ENCODE measurements around the gene SVIL.
"Not testable (repeated sequence)": the region's sequence is repeated elsewhere in the genome, so short reads cannot be mapped to it uniquely, and the experiment has no call there.

The SVIL gene

DNA sequence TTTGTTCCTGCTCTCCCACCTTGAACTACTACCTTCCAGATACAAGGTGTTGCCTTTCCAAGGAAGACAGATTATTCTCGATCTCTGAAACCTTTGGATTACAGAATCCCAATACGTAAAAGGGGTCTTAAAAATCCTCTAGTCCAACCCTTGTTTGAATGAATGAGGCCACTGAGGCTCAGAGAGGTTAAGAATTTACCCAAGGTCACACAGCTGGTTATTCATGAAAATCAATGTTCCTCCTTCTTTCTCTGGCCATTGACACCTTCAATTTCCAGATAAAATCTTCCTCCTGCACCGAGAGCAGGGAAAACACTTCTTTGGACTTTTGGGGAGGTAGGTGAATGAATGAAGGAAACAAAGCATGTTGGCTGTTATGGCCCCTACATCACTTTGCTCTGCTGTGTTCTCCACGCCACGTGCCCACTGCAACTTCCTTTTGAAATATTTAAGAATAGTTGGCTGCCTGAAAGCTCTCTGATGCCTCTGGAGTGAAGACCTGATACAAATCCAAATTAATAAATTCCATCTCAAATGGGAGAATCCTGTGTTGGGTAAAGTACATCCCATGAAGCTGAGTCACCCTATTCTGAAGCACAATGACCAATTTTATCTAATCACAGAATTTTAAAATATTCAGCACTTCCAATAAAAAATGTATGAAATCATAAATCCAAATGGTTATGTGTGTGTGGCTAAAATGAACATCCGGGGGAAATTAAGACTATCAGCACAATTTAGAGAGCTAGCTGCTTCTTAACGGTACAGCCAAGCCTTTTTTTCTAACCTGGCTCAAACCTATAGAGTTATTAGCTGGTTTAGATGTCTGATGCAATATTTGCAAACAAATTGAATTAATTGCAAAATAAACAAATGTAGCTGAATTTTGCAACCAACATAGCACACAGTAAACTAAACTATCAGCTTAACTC is 7.3 kb downstream of the SVIL start:
- Histone ChIP-seq H3K4me2 (ENCODE audit: low read depth, low read length) (no peak overlapping the region), H3K9ac (ENCODE audit: low read length) (no peak overlapping the region), H3K27me3 (replicated peaks; ENCODE audit: insufficient read depth, low read length) (no peaks in the 10 kb centered on the region), H3K4me1 (ENCODE audit: low read length) (peaks cover 14% of the 10 kb centered on the region; the same call in 1 of the 2 replicates), H3K36me3 (replicated peaks; ENCODE audit: insufficient read depth, low read length) (no peaks in the 10 kb centered on the region), H2AFZ (ENCODE audit: low read length) (no peak overlapping the region), H3F3A (ENCODE audit: insufficient read depth, low read length) (no peaks in the 10 kb centered on the region), H4K20me1 (ENCODE audit: insufficient read depth, low read length) (no peaks in the 10 kb centered on the region), H3K9me3 (replicated peaks; ENCODE audit: insufficient read depth, low read length) (no peaks in the 10 kb centered on the region), H3K79me2 (ENCODE audit: low read length) (no peaks in the 10 kb centered on the region), H3K9me2 (replicated peaks; ENCODE audit: insufficient read depth, low read length) (no peaks in the 10 kb centered on the region), H3K4me3 (ENCODE audit: low read length) (no peak overlapping the region), H3K27ac (ENCODE audit: low read length) (no peak overlapping the region)
- TF ChIP-seq, protein P1, sequence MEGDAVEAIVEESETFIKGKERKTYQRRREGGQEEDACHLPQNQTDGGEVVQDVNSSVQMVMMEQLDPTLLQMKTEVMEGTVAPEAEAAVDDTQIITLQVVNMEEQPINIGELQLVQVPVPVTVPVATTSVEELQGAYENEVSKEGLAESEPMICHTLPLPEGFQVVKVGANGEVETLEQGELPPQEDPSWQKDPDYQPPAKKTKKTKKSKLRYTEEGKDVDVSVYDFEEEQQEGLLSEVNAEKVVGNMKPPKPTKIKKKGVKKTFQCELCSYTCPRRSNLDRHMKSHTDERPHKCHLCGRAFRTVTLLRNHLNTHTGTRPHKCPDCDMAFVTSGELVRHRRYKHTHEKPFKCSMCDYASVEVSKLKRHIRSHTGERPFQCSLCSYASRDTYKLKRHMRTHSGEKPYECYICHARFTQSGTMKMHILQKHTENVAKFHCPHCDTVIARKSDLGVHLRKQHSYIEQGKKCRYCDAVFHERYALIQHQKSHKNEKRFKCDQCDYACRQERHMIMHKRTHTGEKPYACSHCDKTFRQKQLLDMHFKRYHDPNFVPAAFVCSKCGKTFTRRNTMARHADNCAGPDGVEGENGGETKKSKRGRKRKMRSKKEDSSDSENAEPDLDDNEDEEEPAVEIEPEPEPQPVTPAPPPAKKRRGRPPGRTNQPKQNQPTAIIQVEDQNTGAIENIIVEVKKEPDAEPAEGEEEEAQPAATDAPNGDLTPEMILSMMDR (IDR thresholded peaks at IDR 0.05; ENCODE audit: low read length): no peak
- no peak for TF ChIP-seq EZH2phosphoT487 (IDR thresholded peaks at IDR 0.05; ENCODE audit: low read length)
- DNase-seq: no peak

DNA sequence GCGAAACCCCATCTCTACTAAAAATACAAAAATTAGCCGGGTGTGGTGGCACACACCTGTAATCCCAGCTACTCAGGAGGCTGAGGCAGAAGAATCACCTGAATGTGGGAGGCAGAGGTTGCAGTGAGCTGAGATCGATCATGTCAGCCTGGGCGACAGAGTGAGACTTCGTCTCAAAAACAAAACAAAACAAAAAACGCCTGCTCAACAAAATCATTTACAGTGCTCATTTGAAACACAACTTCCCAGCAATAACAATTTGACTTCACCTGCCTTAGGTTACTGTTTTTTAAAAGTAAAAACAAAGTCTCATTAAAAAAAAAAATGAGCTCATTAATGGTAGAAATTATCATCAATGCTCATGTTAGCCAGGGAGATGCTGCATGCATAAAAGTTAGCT is 10.4 kb downstream of the SVIL start:
- H2AFZ ChIP-seq (ENCODE audit: low read length); H4K20me1 ChIP-seq (ENCODE audit: insufficient read depth, low read length); H3K9me2 ChIP-seq (replicated peaks; ENCODE audit: insufficient read depth, low read length); H3K9ac ChIP-seq (ENCODE audit: low read length); H3K36me3 ChIP-seq (replicated peaks; ENCODE audit: insufficient read depth, low read length); H3K9me3 ChIP-seq (replicated peaks; ENCODE audit: insufficient read depth, low read length); H3K4me2 ChIP-seq (ENCODE audit: low read depth, low read length); H3K27me3 ChIP-seq (replicated peaks; ENCODE audit: insufficient read depth, low read length); DNase-seq; H3F3A ChIP-seq (ENCODE audit: insufficient read depth, low read length); H3K4me3 ChIP-seq (ENCODE audit: low read length); H3K27ac ChIP-seq (ENCODE audit: low read length); H3K79me2 ChIP-seq (ENCODE audit: low read length): not testable (repeated sequence)
- peaks cover 14% of the 10 kb centered on the region; the same call in 1 of the 2 replicates for H3K4me1 ChIP-seq (ENCODE audit: low read length)

DNA sequence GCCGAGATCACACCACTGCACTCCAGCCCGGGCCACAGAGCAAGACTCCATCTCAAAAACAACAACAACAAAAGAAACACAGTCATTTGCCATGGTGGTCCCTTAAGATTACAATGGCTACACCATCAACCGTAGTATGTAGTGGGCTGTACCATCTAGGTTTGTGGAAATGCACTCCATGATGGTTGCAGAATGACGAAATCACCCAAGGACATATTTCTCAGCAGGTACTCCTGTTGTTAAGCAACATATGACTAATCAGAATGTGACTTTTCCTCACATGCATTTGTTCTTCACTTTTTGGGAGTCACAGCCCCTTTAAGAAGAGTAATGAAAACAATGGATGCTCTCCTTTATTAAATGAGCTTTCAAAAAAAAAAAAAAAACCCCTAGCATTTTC is 11.0 kb downstream of the SVIL start:
- no peak for DNase-seq
- peaks cover 14% of the 10 kb centered on the region; the same call in 1 of the 2 replicates for H3K4me1 ChIP-seq (ENCODE audit: low read length)

More for the DNA sequence above, 11.0 kb downstream of the SVIL start:
- Histone ChIP-seq H3K27ac (ENCODE audit: low read length) (no peak overlapping the region), H3K9me3 (replicated peaks; ENCODE audit: insufficient read depth, low read length) (no peaks in the 10 kb centered on the region), H2AFZ (ENCODE audit: low read length) (no peak overlapping the region), H3K9me2 (replicated peaks; ENCODE audit: insufficient read depth, low read length) (no peaks in the 10 kb centered on the region), H4K20me1 (ENCODE audit: insufficient read depth, low read length) (no peaks in the 10 kb centered on the region), H3K79me2 (ENCODE audit: low read length) (no peaks in the 10 kb centered on the region), H3K9ac (ENCODE audit: low read length) (no peak overlapping the region), H3K27me3 (replicated peaks; ENCODE audit: insufficient read depth, low read length) (no peaks in the 10 kb centered on the region), H3K36me3 (replicated peaks; ENCODE audit: insufficient read depth, low read length) (no peaks in the 10 kb centered on the region), H3F3A (ENCODE audit: insufficient read depth, low read length) (no peaks in the 10 kb centered on the region), H3K4me3 (ENCODE audit: low read length) (no peak overlapping the region), H3K4me2 (ENCODE audit: low read depth, low read length) (no peak overlapping the region)
- TF ChIP-seq EZH2phosphoT487 (IDR thresholded peaks at IDR 0.05; ENCODE audit: low read length) (no peak), EZH2 (optimal IDR thresholded peaks at IDR 0.05; ENCODE audit: low read depth, low read length) (no peak)
- TF ChIP-seq, protein P1 (IDR thresholded peaks at IDR 0.05; ENCODE audit: low read length): no peak

All from MM.1S (cell line).